GM15510 (cell line): ENCODE measurements around the gene SGTA.

Experiments used
- POLR2A ChIP-seq: IDR thresholded peaks from 3 replicates; pipeline ENCODE4 v1.6.1; 2011; ENCODE audit warnings: borderline replicate concordance; ENCODE audit not compliant: insufficient read length; ENCODE audit errors: extremely low read depth

SGTA gene

DNA sequence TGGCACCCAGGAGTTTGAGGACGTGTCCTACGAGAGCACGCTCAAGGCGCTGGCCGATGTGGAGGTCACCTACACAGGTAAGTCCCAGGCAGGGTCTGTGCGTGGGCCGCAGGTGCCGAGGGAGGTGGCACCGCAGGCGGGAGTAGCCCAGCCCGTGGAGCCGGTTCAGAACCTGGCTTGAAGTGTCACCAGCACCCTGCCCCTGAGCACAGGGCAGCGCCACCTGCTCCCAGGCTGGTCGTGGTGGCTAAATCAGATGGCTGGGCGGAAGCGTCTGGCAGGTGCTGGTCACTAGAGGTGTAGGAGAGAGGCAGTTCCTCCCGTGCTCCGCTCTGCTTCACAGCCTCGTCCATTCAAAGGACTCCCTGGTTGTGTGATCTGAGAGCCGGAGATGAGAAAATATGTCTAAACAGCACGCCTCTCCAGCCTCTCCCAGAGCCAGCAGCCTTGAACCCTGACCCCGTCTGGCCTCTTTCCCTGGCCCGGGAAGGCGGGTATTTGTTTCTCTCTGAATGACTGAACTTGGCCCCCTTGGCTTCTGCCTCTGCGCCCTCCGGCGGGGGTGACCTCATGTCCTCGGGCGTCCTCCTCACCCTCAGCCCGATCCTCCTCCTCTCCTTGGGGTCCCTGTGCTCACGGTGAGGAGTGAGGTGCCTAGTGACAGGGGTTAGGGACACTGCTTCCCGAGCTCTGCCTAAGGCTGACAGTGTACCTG, 7.6 kb upstream of the SGTA start:
- TF ChIP-seq POLR2A = no peak

DNA sequence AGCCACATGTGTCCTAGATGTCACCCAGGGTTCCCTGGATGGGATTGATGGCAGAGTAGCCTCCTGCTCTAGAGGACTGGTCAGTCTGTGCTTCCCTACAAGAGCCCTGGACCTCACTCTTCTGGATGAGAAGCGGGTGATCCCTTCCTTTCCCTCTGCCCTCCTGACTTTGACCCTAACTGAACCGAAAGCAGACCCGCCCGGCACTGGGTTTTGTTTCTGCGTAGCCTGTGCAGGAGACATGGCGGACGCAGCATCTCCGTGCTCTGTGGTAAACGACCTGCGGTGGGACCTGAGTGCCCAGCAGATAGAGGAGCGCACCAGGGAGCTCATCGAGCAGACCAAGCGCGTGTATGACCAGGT, 7.1 kb upstream of the SGTA start:
- TF ChIP-seq POLR2A = no peak

- no peak for TF ChIP-seq POLR2A
Observed at GRCh38 chr19:2788237-2788636, 5.2 kb upstream of the SGTA start.

DNA sequence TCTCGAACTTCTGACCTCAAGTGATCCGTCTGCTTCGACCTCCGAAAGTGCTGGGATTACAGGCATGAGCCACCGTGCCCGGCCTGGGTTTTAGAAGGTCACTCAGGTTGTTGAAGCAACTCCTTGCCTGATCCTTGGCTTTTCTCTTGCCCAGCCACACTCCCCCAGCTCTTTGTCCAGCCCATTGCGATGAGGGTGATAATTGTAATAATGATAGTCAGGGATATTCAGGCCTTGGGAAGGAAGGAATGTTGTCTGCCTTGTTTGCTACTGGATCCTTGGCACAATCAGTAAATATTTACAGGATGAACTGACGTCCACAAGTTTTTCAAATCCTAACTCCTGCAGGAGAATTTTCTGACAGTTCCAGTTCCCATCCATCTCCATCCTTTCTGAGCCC, 4.0 kb upstream of the SGTA start:
- TF ChIP-seq POLR2A = no peak

DNA sequence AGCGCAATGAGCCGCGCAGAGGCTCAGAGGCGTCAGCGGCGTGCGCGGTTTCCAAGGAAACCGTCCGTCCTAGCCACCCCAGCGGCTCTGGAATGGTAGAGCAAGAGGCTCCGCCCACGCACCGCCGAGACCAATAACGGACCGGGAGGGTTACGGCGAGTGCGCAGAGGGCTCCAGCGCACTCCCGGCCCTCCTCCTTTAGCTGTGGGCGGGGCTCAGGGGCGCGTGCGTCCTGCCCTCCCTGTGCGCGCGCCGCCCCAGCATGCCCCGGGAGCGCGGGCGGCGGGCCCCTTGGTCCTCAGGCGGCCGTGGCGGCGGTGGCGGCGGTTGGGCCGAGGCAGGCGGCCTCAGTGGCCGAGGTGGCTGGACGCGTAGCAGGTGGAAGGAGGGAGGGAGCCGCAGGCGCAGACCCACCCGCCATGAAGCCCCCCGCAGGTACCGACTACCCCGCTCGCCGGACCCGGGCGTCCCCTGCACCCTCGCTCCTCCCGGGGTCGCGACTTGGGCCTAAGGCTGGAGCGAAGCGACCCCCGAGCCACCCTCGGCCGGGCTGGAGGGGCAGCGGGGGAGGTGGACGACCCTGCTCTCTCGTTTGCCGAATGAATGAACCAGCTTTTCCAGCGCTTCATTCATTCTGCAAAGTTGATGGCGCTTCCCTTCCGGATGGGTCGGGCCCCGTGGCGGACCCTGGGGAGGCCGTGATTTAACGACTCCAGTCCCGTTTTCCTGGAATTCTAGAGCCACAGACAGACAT, 2.3 kb upstream of the SGTA start, which contains the start of gene THOP1:
THOP1 (plus strand) TSS at position 260 of the 754 bp plus-strand sequence; CDS start at position 420, 160 bp downstream.
- TF ChIP-seq POLR2A = peak; percentile 98

DNA sequence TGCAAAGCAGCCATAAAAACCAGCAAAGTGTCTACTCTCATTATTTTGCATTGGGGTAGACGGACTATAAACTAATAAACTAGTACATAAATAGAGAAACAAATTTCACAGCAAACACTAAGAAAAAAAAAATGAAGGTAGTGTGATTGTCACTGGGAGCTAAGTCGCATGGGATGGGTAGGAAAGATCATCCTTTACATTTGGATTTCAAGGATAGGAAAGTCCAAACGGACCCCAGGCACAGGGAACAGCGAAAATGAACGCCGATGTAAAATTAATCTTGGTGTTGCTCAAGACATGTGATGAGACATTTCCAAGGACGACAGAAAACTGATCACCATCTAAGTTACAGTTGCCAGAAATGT, 690 bp upstream of the SGTA start:
- no peak for TF ChIP-seq POLR2A

GRCh38 chr19:2782329-2782935, 641 bp downstream of the SGTA start:
- TF ChIP-seq POLR2A = no peak

- no peak for TF ChIP-seq POLR2A
Observed at GRCh38 chr19:2780284-2780683, 2.8 kb downstream of the SGTA start.

DNA sequence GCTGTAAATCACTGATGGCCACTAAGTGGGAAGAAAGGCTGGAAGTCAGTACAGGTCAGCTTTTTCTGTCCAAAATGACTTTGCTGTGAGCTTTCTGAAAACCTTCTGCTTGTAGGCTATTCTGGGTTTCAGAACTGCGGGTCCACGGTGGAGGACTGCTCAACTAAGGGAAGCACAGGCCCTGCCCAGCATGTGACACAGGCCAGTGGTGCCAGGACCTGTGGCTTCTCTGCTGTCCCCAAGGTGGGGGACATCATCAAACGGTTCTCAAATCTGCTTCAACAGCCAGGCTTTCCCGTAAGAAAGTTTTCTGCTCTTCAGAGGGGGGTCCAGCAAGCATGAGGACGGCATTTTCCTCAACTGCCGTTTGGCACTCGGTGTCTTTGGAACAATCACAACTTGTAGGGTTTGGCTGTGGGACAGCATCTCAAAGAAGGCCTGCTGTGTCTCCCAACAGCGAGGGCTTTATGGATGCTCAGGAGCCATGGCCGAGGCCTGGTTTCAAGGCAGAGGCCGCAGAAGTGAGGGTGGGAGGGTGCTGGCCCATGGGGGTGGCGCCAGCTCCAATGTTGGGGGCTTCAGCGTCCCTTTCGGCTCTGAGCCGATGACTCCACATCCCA, 3.8 kb downstream of the SGTA start:
- no peak for TF ChIP-seq POLR2A

DNA sequence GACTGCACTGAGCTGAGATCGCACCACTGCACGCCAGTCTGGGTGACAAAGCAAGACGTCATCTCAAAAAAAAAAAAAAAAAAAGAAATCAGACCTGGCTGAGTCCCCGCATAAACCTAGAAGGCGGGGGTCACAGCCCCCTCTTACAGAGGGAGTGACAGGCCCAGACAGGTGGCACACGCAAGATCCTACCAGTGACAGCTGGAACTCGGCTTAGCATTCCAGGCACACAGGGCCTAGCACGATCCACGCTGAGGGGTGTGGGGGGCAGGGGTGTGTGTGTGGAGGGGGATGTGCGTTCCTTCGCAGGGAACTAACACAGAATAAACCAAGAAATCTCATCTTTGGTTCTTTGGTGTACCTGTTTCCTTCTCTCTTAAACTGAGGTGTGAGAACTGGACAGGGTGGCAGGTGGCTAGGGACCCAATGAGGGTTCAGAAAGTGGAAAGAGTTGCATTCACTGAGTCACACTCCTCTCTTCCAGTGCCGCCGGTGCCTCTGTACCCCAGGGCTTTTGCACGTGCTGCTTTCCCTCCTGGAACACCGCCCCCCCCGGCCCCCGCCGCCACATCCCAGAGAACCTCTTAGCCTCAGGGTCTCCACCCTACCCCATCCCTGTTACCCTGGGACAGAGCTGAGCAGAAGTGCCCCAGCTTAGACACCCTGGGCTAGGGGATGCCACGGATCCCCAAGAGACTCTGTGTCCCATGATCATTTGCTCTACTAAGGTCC, 5.0 kb downstream of the SGTA start:
- TF ChIP-seq POLR2A = no peak

- no peak for TF ChIP-seq POLR2A
Observed at GRCh38 chr19:2775556-2776430, 7.3 kb downstream of the SGTA start.

GRCh38 chr19:2774953-2775555, 8.0 kb downstream of the SGTA start:
- TF ChIP-seq POLR2A = no peak

DNA sequence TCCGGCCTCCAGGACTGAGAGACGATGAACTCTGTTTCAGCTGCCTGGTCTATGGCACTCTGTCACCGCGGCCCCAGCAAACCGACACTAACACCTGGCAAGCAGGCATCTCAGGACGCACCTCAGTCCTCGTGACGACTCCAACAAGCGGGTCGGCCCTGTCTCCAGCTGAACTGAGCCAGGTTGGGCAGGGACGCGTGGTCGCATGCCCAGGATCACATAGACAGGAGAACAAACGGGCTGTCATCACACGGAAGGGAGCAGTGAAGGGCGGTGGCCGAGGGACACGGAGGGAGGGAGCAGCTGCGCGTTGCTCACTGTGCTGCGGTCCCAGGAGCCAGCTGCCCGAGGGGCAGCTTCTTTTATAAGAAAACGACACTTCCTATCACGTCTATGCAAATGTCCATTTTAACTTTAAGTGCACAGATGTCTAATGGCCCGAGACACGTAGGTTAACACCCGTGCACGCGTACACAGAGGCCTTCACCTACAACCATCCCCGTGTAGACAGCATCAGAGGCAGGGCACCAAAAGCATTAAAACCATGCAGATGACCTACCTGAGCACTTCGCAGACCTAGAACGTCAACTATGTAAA, 8.9 kb downstream of the SGTA start:
- TF ChIP-seq POLR2A = no peak
